NCI-H2196 treated with DMSO at 0.1 percent for 48 hours (cell line): ENCODE measurements around the gene HCFC1R1.
A peak's percentile ranks its signal among the peaks of the same experiment; 100 is the strongest.

Experiments used
- DNase-seq: peaks from one replicate; lab custom pipeline; 2025; ENCODE audit not compliant: unreplicated experiment; lab: John Stamatoyannopoulos, UW

The HCFC1R1 gene

DNA sequence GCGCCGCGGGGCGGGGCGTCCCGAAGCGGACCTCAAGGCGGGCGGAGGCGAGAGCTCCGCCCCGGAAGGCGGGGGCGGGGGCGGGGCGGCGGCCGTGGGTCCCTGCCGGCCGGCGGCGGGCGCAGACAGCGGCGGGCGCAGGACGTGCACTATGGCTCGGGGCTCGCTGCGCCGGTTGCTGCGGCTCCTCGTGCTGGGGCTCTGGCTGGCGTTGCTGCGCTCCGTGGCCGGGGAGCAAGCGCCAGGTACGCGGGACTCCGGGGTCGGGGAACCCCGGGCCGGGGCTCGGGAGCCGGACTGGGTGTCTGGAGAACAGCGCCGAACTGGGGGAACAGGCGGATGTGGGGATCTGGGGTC lies 3.5 kb downstream of the HCFC1R1 start, which contains the start of gene TNFRSF12A:
TNFRSF12A (plus strand) TSS at position 122 of the 357 bp plus-strand sequence; CDS start at position 152, 30 bp downstream.
- peak; percentile 47 for DNase-seq

DNA sequence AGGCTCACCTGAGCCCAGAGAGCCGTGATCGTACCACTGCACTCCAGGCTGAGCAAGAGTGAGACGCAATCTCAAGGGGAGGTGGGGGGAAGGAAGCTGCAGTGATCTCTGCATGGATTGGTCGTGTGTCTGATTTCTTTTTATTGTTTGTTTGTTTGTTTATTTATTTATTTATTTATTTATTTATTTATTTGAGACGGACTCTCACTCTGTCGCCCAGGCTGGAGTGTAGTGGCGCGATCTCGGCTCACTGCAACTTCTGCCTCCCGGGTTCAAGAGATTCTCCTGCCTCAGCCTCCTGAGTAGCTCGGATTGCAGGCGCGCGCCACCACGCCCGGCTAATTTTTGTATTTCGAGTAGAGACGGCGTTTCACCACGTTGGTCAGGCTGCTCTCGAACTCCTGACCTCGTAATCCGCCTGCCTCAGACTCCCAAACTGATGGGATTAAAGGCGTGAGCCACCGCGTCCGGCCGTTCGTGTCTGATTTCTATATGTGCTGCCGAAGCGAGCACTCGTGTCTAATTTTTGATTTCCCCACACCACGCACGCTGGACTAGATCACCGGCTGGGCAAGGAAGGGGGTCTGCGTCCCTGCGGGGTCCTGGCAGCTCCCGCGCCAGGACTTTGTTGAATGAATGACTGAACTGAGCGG lies 4.0 kb downstream of the HCFC1R1 start:
- no peak for DNase-seq

DNA sequence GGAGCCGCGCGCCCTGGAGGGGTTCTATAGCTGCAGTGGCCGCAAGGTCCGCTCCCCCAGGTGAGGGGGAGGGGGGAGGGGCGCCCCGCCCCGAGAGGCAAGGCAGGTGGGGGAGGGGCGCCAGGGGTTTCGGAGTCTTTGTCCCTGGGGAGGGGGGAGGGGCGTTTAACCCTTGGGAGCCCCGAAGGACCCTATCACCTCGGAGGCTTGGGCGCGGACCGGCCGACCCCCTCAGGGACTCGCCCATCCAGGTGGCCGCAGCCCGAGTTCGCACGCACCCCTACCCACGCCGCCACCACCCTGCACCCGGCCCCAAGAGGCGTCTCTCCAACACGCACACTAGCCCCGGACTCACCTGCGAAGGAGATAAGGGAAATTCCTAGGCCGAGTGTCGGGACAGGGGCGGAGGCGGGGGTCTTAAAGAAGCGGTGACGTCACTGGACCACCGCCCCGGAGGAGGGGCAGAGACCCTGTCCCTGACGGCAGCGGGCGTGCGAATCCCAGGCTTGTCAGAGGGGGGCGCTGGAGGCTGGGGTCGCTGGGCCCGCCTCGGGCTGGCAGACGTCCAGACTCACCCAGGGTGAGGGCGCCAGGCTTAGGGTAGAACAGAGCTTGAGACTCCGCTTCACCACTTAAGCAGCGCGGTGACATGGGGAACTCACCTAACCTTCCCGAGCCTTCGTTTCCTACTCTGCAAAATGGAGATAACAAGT lies 5.8 kb downstream of the HCFC1R1 start, which contains the start of gene CLDN6:
CLDN6 (minus strand) TSS at position 390 of the 713 bp plus-strand sequence. CDS start 2,162 bp downstream, outside the sequence.
- DNase-seq: no peak

DNA sequence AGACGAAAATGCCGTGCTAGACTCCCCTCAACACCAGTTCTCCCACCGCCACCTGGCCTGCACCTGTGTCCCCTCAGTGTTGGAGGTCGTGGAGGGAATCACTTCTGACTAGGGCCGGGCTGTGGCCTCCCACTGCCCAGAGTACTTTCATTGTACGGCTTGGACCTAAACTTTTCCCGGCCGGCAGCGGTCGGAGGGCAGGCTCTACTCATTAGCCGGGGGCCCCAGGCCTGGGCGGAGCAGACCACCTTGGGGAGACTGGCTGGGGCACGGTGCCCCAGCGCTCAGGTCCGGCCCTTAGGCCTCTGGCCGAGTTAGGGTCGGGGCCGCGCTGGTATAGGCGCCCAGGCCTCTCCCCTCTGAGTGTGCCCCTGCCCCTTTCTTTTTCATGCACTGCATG lies 6.4 kb downstream of the HCFC1R1 start:
- no peak for DNase-seq

DNA sequence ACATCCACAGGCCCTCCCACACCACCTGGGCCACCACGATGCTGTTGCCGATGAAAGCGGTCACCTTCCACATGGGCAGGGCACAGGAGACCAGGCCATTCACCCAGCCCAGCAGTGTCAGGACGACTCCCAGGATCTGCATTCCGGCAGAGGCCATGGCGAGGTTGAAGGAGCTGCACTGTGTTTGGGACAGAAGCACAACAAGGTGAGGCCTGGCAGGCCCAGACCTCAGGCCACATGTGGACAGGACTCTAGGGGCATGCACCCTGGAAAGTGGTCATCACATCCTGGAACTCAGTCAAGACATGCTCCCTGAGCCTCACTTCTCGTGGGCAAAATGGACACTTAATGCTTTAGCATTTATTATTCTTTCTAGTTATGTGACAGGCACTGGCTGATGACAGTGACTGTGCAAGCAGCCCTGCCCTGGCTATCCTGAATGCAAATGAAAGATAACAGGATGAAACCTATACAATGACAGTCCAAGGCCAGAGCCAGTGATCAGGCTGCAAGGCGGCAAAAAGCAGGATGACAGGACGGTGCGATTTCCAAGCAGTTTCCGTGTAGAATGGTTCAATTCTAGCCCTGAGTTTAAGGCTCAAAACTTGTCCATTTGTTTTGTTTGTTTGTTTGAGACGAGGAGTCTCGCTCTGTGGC lies 7.7 kb downstream of the HCFC1R1 start:
- DNase-seq: no peak

DNA sequence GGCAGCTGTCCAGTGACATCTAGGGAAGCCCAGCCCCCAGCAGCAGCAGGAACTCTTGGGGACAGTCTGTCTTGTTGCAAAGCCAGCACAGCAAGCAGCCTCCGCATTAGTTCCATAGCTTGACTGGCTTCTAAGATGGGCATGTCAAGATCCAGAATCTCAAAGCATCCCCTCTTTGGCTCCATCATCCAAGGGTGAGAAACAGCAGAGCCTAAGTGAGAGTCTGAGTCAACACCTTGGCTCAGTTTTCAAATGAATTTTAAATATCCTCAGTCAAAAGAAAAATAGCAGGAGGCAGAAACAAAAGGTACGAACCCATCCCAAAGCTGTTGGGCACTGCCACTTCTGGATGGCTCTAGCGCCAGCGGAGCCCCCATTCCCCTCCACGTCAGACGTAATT lies 8.8 kb downstream of the HCFC1R1 start:
- no peak for DNase-seq

DNA sequence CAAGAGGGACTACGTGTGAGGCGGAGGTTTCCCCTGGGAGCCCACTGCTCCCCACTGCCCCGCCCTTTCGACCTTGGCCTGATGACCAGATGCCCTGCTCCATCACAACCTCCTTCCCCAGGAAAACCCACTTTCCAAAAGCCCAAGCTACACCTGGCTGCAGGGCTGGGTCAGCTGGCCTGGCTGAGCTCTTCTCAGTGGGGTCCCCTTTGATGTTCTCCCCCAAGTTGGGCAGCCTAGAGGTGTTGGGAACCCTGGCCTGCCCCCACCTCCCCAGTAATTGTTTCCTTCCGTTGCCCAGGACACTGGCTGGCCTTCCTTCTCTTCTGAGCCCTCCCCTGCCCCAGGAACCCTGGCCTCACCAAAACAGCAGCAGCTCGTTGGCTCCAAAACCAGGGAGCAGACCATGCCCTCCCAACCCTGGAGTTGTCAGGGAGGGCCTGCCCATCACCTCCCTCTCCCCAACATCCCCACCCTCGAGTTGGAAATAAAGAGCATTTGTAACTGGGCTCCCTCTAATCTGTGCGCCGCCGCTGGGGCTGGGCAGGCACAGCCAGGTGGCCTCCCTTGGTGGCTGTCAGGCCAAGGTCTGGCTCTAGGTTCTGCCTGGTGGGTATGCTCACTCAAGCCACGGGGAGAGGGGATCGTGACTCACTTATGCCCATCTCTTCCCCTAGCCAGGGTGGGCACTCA lies 9.6 kb downstream of the HCFC1R1 start:
- DNase-seq: no peak

DNA sequence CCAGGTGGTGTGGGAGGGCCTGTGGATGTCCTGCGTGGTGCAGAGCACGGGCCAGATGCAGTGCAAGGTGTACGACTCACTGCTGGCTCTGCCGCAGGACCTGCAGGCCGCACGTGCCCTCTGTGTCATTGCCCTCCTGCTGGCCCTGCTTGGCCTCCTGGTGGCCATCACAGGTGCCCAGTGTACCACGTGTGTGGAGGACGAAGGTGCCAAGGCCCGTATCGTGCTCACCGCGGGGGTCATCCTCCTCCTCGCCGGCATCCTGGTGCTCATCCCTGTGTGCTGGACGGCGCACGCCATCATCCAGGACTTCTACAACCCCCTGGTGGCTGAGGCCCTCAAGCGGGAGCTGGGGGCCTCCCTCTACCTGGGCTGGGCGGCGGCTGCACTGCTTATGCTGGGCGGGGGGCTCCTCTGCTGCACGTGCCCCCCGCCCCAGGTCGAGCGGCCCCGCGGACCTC lies 10.2 kb downstream of the HCFC1R1 start:
- DNase-seq: no peak

DNA sequence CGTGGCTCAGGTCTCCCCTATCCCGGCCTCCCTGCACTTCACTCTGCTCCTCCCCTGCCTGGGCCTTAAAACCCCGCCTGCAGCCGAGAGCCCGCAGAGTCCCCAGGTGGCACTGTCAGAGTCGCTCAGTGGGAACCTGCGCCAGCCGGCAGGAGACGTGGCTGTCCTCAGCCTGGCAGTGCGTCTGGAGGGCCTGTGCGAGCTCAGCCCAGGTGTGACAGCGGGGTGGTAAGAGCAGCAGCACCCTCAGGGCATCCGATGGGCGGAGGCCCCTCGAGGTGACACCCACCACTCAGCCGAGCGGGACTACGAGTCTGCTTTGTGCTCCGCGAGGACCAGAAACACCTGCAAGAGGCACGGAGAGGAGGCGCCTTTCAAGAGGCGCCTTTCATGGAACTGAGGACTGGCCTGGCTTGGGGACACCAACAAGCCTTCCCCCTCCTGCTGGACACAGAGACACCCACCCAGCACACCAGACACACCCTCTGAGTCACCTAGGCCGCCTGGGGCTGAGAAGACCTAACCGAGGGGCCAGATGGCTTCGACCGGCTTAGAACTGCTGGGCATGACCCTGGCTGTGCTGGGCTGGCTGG lies 10.8 kb downstream of the HCFC1R1 start, which contains the start of gene CLDN9:
CLDN9 (plus strand) TSS at position 96 of the 593 bp plus-strand sequence; CDS start at position 536, 440 bp downstream.
- DNase-seq: peak; percentile 20

DNA sequence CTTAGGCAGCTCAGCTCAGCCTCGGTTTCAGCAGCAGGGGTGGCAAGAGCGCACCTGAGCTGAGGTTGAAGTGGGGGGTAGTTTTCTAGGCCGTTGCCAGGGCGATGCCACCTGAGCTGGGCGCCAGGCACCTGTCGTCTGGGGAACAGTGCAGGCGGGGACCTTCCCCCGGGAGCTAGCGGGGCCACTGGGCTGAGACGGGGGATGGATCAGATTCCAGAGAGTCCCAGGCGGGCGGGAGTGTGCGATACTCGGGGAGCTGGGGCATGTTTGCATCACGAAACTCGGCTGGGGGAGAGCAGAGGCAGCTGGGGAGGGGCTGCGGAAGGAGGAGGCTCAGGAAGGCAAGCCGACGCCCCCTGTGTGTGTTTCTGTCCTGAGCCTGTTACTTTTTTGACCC lies 11.5 kb downstream of the HCFC1R1 start:
- DNase-seq: peak; percentile 75

DNA sequence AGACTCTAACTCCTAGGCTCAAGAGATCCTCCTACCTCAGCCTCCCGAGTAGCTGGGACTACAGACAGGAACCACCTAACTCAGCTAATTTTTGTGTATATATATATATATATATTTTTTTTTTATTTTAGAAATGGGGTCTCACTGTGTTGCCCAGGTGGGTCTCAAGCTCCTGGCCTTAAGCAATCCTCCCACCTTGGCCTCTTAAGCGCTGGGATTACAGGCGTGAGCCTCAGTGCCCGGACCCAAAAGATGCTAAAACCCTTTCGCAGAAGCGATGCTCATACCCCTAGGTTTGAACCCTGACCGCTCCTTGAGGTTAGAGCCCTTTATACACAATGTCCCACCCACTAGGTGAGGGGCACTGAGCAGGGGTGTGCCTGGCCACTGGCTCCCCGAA lies 13.2 kb downstream of the HCFC1R1 start:
- DNase-seq: no peak

DNA sequence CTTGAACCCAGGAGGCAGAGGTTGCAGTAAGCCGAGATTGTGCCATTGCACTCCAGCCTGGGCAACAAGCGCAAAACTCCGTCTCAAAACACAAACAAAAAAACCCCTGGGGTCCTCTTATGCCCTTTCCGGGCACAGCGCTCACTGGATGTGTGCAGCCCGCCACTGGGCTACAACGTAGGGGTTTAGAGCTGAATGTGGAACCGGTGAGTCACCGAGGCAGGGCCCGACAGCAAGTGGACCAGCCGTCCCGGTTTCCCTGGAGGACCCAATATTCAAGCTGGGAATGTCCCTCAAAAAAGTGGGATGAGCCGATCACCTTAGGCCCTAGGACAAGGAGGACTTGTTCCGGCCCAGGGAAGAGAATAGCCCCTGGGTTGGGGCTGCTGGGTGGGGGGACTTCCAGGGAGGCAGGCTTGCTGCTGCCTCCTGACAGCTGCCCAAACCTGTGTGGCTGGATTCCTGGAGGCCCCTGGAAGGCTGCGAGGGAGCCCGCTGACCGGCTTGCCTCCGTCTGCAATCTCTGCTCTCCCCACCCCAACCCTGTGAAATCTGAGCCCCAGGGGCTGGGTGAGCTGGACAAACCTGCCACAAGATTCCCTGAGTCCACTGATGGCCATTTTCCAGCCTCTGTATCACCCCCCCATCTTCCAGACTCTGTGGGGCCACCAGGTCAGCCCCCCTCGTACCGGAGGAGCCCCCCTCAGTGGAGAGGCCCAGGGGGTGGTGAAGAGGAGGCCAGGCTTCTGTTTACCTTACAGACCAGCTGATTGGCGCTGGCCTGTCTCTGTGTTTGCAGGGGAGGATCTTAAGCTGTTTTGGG lies 14.0 kb downstream of the HCFC1R1 start:
- peak; percentile 32 for DNase-seq

DNA sequence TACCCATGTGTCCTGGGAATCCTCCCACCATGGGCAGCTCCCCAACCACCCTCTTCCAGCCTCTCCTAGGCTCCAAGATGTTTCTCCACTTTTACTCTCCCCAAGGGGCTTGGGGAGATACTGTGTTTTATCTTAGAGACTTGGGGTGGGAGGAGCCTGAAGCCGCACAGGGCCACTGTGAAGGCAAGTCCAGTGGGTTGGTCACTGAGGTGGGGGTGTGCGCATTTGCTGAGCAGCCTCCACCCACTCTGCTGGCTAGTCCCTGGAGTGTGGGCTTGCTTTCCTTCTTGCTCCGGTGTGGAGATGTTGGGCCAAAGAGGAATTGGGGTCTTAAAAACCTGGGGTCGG lies 15.1 kb downstream of the HCFC1R1 start:
- no peak for DNase-seq

DNA sequence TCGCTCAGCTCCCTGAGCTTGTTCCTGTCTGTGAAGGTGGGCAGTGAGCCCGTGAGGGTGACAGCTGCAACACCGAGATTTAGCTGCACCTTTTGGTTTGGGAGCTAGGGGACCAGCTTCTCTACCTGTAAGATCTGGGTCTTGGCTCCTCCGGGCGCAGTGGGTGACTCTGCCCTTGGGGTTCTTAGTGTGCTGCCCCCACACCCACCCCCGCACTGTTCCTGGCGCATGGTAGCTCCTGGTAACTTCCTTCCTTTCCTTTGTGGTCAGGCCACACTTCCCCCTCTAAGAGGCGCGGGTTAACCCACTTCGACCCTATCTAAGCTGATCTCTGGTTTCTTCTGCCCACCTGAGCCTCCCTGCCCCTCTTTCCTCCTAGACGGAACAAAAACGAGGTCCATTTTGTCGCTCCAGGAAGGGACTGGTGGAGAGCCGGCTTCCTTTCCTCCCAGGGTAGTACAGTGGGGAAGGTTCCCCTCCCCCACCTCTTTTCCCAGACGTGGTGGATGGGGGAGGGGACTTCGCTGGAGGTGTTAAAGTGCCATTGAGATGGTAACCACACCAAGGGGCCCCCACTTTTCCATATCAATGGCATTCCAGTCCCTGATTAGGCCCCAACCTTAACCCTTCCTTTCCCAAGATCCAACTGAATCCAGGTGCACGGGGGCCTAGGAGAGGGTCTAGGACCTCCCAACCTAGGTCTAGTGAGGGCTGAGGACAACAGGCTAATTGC lies 15.6 kb downstream of the HCFC1R1 start:
- DNase-seq: no peak

DNA sequence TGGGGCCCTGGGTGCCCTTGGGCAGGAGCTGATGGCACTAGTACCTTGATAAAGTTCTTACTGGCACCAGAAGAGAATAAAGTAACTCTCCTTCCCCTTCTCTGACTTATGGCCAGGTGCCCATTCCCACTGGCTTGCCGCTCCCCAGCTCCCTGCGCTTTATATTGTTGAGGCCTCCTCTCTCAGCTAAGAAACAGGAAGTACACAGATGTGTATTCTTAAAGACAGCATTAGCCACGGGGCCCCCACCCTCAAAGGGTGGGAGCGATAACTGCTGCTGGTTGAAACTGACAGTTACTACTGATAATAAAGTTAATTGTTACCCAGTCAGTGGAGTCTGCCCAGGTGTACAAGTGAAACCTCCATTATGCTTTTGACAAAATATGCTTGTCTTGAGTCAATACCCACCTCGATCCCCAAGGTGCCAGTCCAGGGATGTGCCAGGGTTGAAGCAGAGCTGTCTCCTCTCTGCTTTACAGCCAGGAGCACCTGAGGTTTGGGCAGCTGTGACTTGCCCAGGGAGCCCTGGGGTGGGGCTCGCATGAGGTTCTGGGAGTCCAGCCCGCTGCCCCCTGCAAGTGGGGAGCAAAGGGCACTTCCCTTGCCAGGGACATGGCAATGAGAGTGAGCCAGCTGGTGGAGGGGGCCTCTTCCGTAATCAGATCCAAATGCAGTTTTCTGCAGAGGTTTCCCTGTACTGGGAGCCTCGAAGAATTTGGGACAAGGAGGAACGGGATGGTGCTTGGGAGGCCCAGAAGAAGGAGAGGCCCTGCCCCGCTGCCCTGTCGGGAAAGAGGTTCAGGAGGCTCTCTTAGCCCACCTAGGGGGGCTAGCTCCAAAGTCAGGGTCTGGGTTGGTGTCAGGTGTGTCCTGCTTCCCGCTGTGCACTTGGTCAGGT lies 16.4 kb downstream of the HCFC1R1 start:
- no peak for DNase-seq

DNA sequence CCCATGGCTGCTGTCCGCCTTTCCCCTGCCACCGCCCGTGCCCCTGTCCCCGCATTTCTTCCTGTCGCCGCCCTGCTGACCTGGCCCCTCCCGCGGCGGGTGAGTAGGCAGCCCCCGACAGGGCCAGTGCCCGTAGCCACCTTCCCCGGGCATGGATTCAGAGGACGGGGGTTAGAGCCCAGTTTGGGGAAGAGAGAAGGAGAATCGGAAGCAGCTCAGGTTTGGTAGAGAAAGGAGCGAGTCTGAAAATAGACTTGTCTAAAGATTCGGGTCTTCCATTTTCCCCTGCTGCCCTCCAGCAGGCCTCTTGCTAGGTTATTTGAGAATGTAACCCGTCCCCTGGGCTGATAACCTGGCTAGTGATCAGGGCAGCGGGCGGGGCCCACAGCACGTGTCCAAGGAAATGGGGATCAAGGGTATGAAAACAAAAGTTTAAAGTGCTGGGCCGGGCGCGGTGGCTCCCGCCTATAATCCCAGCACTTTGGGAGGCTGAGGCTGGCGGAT lies 18.9 kb downstream of the HCFC1R1 start:
- DNase-seq: peak; percentile 30

DNA sequence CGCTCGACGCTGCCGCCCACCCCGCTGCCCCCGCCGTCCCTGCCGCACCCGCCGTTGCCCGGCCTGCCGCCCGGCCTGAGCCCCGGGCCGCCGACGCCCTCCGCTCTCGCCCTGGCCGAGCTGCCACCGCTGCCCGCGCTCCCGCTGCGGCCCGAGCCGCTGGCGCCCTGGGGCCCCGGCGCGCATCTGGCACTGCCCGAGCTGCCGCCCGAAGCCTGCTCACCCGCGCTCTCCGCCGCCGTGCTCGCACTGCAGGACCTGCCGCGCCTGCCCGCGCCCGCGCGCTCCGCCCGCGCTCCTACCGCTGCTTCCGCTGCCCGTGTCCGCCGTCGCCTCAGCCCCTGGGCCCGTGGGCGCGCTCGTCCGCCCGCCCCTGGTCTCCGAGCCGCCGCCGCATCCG lies 19.4 kb downstream of the HCFC1R1 start:
- no peak for DNase-seq

DNA sequence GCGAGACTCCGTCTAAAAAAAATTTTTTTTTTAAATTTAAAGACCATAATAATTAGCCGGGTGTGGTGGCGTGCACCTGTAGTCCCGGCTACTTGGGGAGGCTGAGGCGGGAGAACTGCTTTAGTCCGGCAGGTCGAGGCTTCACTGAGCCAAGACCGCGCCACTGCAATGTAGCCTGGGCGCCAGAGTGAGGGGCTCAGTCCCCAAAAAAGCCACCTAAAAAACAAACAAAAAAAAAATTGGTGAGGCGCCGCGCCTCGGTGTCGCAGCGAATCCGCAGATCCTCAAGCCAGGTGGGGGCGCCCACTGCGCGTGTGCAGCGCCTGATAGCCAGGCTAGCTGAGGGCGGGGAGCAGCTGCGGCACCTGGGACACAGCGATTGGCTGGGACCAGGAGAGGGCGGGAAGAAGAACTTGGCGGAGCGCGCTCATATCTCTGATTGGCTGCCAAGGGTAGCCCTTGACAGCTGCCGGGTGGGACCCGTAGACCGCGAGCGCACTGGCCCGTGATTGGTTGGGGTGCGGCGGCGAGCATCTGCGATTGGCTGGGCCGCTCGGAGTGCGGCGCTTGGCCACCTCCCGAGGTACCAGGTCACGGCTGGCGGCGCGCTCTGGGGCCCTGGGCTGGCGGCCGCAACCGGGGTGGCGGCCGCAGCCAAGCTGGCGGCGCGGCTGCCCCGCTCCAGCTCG lies 20.0 kb downstream of the HCFC1R1 start:
- DNase-seq: peak; percentile 98
